Bronchial epithelial cell (primary cell): Measurements from ENCODE around the gene CD274. TPM values are rescaled to one million over a fixed set of nuclear protein-coding genes. Genes with fewer than 3 reads are reported as not detected.
"Not testable (repeated sequence)": the region's sequence is repeated elsewhere in the genome, so short reads cannot be mapped to it uniquely, and the experiment has no call there.

Source experiments
- DNase-seq: peaks from one replicate; pipeline ENCODE4 v3.0.0-alpha.2; 2010; ENCODE audit warnings: low read depth
- FAIRE-seq: peaks from 2 replicates; lab custom pipeline; 2011; peaks lifted over from hg19 to GRCh38; lab: Jason Lieb, UNC
- H3K27me3 ChIP-seq: 2 replicates; pipeline ENCODE4 v1.5.1; 2011; ENCODE audit warnings: low read length; ENCODE audit not compliant: control insufficient read depth, insufficient read depth
- H3K36me3 ChIP-seq: 2 replicates; pipeline ENCODE4 v1.5.1; 2011; ENCODE audit warnings: low read length; ENCODE audit not compliant: control insufficient read depth, insufficient read depth
- H3K4me3 ChIP-seq: 2 replicates; pipeline ENCODE4 v1.5.1; 2011; ENCODE audit warnings: mild to moderate bottlenecking, low read depth, low read length, control low read depth
- total RNA-seq: library from RNA; depleted of rRNA; stranded (reverse); fragments of >200 nt; gene quantifications from 2 replicates; pipeline ENCODE4 v1.2.1, GENCODE V29; 2014
- TF ChIP-seq, protein P1 (sequence below): IDR thresholded peaks from 2 replicates; pipeline ENCODE4 v1.5.1; 2011; ENCODE audit warnings: mild to moderate bottlenecking, moderate library complexity, low read length, control low read depth, inconsistent platforms; ENCODE audit not compliant: insufficient read depth, severe bottlenecking

Gene CD274
- total RNA-seq, 1 donor from 2014 or later, result 5.3 TPM

DNA sequence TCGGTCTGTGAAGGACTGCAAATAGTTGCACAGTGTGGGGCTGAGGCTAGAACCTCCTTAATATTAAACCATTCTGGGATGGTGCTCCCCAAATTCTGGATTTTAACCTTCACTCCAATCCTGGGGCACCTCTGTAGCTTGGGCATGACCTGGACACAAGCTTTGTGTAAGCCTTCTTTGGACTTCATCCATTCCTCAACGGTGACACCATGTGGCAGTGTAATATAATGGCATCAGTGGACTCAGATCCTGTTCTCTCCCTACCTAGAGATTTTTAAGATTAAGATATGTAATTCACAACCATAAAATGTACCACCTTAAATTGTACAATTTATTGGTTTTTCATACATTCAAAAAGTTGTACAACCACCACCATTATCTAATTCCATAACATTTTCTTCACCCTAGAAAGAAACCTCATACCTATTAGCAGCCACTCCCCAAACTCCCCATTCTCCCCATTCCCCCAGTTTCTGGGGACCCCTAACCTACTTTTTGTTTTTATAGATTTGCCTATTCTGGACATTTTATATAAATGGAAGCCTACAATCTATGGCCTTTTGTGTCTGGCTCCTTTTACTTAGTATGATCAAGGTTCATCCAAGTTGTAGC lies 7.8 kb upstream of the CD274 start:
- Histone ChIP-seq H3K36me3 (no peaks in the 10 kb centered on the region), H3K4me3 (no peak overlapping the region), H3K27me3 (no peaks in the 10 kb centered on the region)
- TF ChIP-seq, protein P1, sequence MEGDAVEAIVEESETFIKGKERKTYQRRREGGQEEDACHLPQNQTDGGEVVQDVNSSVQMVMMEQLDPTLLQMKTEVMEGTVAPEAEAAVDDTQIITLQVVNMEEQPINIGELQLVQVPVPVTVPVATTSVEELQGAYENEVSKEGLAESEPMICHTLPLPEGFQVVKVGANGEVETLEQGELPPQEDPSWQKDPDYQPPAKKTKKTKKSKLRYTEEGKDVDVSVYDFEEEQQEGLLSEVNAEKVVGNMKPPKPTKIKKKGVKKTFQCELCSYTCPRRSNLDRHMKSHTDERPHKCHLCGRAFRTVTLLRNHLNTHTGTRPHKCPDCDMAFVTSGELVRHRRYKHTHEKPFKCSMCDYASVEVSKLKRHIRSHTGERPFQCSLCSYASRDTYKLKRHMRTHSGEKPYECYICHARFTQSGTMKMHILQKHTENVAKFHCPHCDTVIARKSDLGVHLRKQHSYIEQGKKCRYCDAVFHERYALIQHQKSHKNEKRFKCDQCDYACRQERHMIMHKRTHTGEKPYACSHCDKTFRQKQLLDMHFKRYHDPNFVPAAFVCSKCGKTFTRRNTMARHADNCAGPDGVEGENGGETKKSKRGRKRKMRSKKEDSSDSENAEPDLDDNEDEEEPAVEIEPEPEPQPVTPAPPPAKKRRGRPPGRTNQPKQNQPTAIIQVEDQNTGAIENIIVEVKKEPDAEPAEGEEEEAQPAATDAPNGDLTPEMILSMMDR, result peak; percentile 41
- DNase-seq (peak; percentile 65), FAIRE-seq (no peak)

DNA sequence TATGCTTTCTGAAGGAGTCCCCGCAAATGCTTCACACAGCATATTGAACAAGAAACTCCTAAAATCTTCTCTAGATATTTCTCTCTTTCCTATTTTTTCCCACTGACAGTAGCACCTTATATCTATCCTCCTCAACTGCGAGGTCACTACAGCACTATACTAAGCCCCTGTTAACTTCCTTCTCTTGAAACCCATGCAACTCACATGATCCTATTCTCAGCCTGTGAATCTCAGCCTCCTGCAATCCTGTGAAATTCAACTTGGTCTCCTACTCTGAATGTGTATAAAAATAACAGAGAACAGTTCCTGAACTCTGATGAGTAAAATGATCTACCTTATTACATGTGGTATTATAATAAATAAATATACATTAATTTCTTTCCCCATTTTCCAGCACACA lies 6.5 kb upstream of the CD274 start:
- no peaks in the 10 kb centered on the region for H3K27me3 ChIP-seq
- no peak for FAIRE-seq
- no peak overlapping the region for H3K4me3 ChIP-seq
- TF ChIP-seq, protein P1, result no peak
- no peak for DNase-seq
- no peaks in the 10 kb centered on the region for H3K36me3 ChIP-seq

DNA sequence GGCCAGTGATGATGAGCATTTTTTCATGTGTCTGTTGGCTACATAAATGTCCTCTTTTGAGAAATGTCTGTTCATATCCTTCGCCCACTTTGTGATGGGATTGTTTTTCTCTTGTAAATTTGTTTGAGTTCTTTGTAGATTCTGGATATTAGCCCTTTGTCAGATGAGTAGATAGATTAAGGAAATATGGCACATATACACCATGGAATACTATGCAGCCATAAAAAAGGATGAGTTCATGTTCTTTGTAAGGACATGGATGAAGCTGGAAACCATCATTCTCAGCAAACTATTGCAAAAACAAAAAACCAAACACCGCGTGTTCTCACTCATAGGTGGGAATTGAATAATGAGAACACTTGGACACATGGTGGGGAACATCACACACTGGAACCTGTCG lies 5.2 kb upstream of the CD274 start:
- DNase-seq, H3K4me3 ChIP-seq, H3K36me3 ChIP-seq, FAIRE-seq, H3K27me3 ChIP-seq: not testable (repeated sequence)

DNA sequence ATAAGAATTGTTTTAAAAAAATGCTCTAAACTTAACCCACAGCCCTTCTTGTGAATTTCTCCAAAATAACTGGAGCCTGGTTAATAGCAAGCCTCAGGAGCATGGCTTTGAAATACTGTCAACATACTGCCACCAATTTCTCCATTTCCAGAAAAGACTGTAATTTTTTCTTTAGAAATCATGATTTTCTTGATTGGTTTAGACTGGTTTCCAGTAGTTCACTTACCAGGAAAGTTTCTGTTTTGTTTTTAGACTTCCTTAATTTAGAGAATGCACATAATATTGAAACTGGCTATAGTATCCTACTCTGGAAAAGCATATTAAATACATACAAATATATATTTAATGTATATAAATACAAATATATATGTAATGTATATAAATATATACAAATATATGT lies 4.5 kb upstream of the CD274 start:
- DNase-seq, result no peak
- TF ChIP-seq, protein P1, result no peak
- H3K4me3 ChIP-seq, result no peak overlapping the region
- FAIRE-seq, result no peak
- no peaks in the 10 kb centered on the region for H3K27me3 ChIP-seq
- H3K36me3 ChIP-seq, result no peaks in the 10 kb centered on the region

DNA sequence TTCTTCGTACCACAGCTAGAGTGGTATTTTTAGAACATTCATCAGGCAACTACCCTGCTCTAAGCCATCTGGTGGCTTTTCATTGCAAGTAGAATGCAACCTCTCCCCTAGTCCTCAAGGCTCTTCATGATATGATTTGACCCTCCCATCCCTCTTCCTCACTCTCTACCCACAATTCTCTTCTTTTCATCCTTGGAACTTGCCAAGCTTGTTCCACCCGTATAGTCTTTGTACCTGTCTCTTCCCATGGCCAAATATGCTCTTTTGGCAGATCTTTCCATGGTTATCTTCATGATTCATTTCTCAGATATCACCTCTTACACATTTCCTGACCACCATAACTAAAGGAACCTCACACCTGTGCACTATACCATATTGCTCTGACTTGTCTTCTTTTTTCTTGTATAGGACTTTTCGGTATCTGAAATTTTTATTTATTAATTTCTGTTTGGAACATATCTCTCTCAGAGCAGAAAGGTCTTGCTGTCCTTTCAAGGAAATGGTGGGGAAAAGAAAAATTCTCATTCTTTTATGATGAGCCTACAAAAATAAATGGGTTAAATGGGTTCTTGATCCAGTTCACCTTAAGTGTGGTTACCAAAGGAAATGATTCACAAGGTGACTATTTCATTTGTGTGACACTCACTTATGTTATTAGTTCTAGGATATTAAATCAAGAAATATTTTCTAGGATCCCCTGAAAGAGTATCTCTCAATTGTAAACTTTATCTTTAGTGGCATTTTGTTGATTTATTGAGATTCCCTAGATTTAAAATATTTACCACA lies 3.7 kb upstream of the CD274 start:
- H3K36me3 ChIP-seq, result no peaks in the 10 kb centered on the region
- TF ChIP-seq, protein P1, result no peak
- H3K27me3 ChIP-seq, result no peaks in the 10 kb centered on the region
- no peak overlapping the region for H3K4me3 ChIP-seq
- DNase-seq (peak; percentile 94), FAIRE-seq (no peak)

DNA sequence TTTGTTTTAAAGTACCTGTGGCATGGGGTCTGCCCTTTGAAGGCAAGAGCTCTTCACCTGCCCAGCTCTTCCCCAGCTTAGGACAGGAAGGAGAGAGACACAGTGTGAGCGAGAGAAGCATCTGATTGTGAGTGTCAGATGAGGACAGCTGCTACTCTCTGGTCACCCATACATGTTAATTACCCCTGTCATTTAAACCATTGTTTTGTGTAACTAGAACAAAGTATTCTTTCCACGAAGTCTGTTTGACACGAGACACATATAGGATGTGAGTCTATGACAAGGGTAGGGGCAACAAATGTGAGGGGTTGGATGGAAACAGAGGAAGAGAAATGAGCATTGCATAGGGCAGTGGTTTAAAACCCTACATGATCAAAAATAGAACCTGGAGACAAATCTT lies 3.0 kb upstream of the CD274 start:
- TF ChIP-seq, protein P1, result no peak
- no peak for DNase-seq
- no peak for FAIRE-seq
- no peak overlapping the region for H3K4me3 ChIP-seq
- H3K27me3 ChIP-seq, result no peaks in the 10 kb centered on the region
- H3K36me3 ChIP-seq, result no peaks in the 10 kb centered on the region
